IMR-90 (cell line): ENCODE results near the gene HSD17B14. TPM values are rescaled to one million over a fixed set of nuclear protein-coding genes. Genes with fewer than 3 reads are reported as not detected.

ENCODE experiments used
- ATAC-seq: fragments of 200-7000 bp; cut with Tn5 transposase; 2 replicates; pipeline ENCODE4 v1.9.1; 2020; ENCODE audit warnings: low read depth, mild to moderate bottlenecking, moderate library complexity
- BruUV-seq: library from RNA; stranded (reverse); fragments of 400-500 nt; replicated peaks from 2 replicates; lab custom pipeline; 2021; lab: Mats Ljungman, UMichigan
- CTCF ChIA-PET: fragments of 300-600 bp; formaldehyde crosslinking; extraction: SDS; loops from one replicate; lab custom pipeline; 2021; ENCODE audit warnings: antibody characterized with exemption; lab: Yijun Ruan, JAX
- POLR2A ChIA-PET: fragments of 300-600 bp; sonication (Branson Sonifier 250); formaldehyde crosslinking; loops from one replicate; lab custom pipeline; 2022; ENCODE audit warnings: antibody characterized with exemption; ENCODE audit not compliant: unreplicated experiment; lab: Charles Lee
- DNase-seq: peaks from one replicate; pipeline ENCODE4 v3.0.0; 2013
- H2AFZ ChIP-seq: replicated peaks from 2 replicates; pipeline ENCODE3; 2013; ENCODE audit warnings: low read length, mild to moderate bottlenecking; ENCODE audit not compliant: poor library complexity
- H2AK5ac ChIP-seq: 2 replicates; pipeline ENCODE4 v1.6.1; 2013; ENCODE audit warnings: low read depth, low read length, inconsistent platforms
- H2AK9ac ChIP-seq: replicated peaks from 2 replicates; pipeline ENCODE3; 2013; ENCODE audit warnings: mild to moderate bottlenecking, low read depth, low read length, moderate library complexity; ENCODE audit not compliant: poor library complexity
- H2BK120ac ChIP-seq: 2 replicates; pipeline ENCODE4 v1.6.1; 2013; ENCODE audit warnings: low read depth, low read length, inconsistent platforms
- H2BK15ac ChIP-seq: 3 replicates; pipeline ENCODE4 v1.6.1; 2013; ENCODE audit warnings: low read depth, low read length, inconsistent platforms
- H2BK20ac ChIP-seq: 2 replicates; pipeline ENCODE4 v1.6.1; 2013; ENCODE audit warnings: low read depth, mild to moderate bottlenecking, inconsistent platforms, low read length, moderate library complexity
- H2BK5ac ChIP-seq: 2 replicates; pipeline ENCODE4 v1.6.1; 2013; ENCODE audit warnings: mild to moderate bottlenecking, low read depth, low read length, inconsistent platforms; ENCODE audit not compliant: poor library complexity, severe bottlenecking
- H3K14ac ChIP-seq: replicated peaks from 2 replicates; pipeline ENCODE4 v1.6.1; 2013; ENCODE audit warnings: low read depth, low read length, inconsistent platforms
- H3K18ac ChIP-seq: 2 replicates; pipeline ENCODE4 v1.6.1; 2013; ENCODE audit warnings: low read depth, low read length, control low read depth
- H3K23ac ChIP-seq: 2 replicates; pipeline ENCODE4 v1.6.1; 2013; ENCODE audit warnings: low read depth, low read length, inconsistent platforms
- H3K27ac ChIP-seq: 2 replicates; pipeline ENCODE4 v1.5.1; 2013; ENCODE audit warnings: mild to moderate bottlenecking, control low read depth, low read length; ENCODE audit not compliant: insufficient read depth
- H3K27me3 ChIP-seq: 2 replicates; pipeline ENCODE4 v1.6.1; 2013; ENCODE audit warnings: low read length; ENCODE audit not compliant: control insufficient read depth, insufficient read depth
- H3K36me3 ChIP-seq: 2 replicates; pipeline ENCODE4 v1.6.1; 2013; ENCODE audit warnings: low read length, mixed read lengths; ENCODE audit not compliant: control insufficient read depth, insufficient read depth
- H3K4ac ChIP-seq: 2 replicates; pipeline ENCODE4 v1.6.1; 2013; ENCODE audit warnings: low read depth, low read length, inconsistent platforms
- H3K4me1 ChIP-seq: 2 replicates; pipeline ENCODE4 v1.6.1; 2013; ENCODE audit warnings: low read length, mixed read lengths; ENCODE audit not compliant: control insufficient read depth, insufficient read depth
- H3K4me2 ChIP-seq: 2 replicates; pipeline ENCODE4 v1.6.1; 2013; ENCODE audit warnings: low read depth, mild to moderate bottlenecking, control low read depth, low read length, moderate library complexity
- H3K4me3 ChIP-seq: 2 replicates; pipeline ENCODE4 v1.5.1; 2013; ENCODE audit warnings: low read depth, mild to moderate bottlenecking, control low read depth, low read length, moderate library complexity; ENCODE audit not compliant: insufficient read depth
- H3K56ac ChIP-seq: 2 replicates; pipeline ENCODE4 v1.6.1; 2013; ENCODE audit warnings: low read length, inconsistent platforms; ENCODE audit not compliant: insufficient read depth; ENCODE audit errors: extremely low read depth
- H3K79me1 ChIP-seq, 2 experiments: 2 replicates each; pipeline ENCODE4 v1.6.1; 2013; ENCODE audit warnings: low read length in 2 of 2, inconsistent platforms in 1 of 2, low read depth in 1 of 2
- H3K9ac ChIP-seq: 2 replicates; pipeline ENCODE4 v1.6.1; 2013; ENCODE audit warnings: low read depth, low read length, control low read depth
- H3K9me1 ChIP-seq: 2 replicates; pipeline ENCODE4 v1.6.1; 2013; ENCODE audit warnings: low read length, inconsistent platforms; ENCODE audit not compliant: insufficient read depth
- H3K9me3 ChIP-seq: 2 replicates; pipeline ENCODE4 v1.6.1; 2013; ENCODE audit warnings: low read length; ENCODE audit not compliant: control insufficient read depth, insufficient read depth
- H4K20me1 ChIP-seq: 2 replicates; pipeline ENCODE4 v1.6.1; 2013; ENCODE audit warnings: low read length, inconsistent platforms; ENCODE audit not compliant: insufficient read depth
- H4K5ac ChIP-seq: 2 replicates; pipeline ENCODE4 v1.6.1; 2013; ENCODE audit warnings: mild to moderate bottlenecking, low read depth, low read length, control low read depth
- H4K8ac ChIP-seq, 2 experiments: 2 replicates each; pipeline ENCODE4 v1.6.1; 2013; ENCODE audit warnings: low read depth in 2 of 2, low read length in 2 of 2, control low read depth in 1 of 2, inconsistent platforms in 1 of 2
- H4K91ac ChIP-seq: 2 replicates; pipeline ENCODE4 v1.6.1; 2013; ENCODE audit warnings: low read depth, low read length, inconsistent platforms; ENCODE audit not compliant: insufficient read depth
- ELK1 ChIP-seq: fragments of 150-350 bp; IDR thresholded peaks from 2 replicates; pipeline ENCODE4 v1.6.1; 2016; ENCODE audit warnings: low read depth, mild to moderate bottlenecking, low read length, moderate library complexity, borderline replicate concordance
- MAFK ChIP-seq: IDR thresholded peaks from 2 replicates; pipeline ENCODE4 v1.6.1; 2012; ENCODE audit warnings: low read depth, low read length, improper control_type of control experiment
- NFE2L2 ChIP-seq: fragments of 150-350 bp; IDR thresholded peaks from 2 replicates; pipeline ENCODE4 v1.6.1; 2016; ENCODE audit warnings: low read depth, mild to moderate bottlenecking, low read length
- RFX5 ChIP-seq: IDR thresholded peaks from 2 replicates; pipeline ENCODE4 v1.8.0; 2012; ENCODE audit warnings: low read depth, mild to moderate bottlenecking, low read length, moderate library complexity
- USF2 ChIP-seq: fragments of 150-350 bp; IDR thresholded peaks from 2 replicates; pipeline ENCODE4 v1.6.1; 2017; ENCODE audit warnings: mild to moderate bottlenecking, antibody characterized with exemption, low read length, low read depth
- WGBS, 2 experiments: methylation state at CpG; one replicate each; pipeline versions ENCODE4 v1.1.5 to v1.1.7; 2013; ENCODE audit warnings: missing lambda C conversion rate in 2 of 2; ENCODE audit not compliant: insufficient read length in 1 of 2; ENCODE audit errors: extremely low coverage in 2 of 2; 5-methylcytosine and 5-hydroxymethylcytosine counted together
- dilution Hi-C: fragments of 300-500 bp; cut with HindIII; formaldehyde crosslinking; loops from one replicate; pipeline ENCODE4 v1.14.3; 2018; ENCODE audit warnings: low sequenced_read_pairs; ENCODE audit not compliant: unreplicated experiment
- in situ Hi-C: fragments of 300-500 bp; cut with MboI; formaldehyde crosslinking; loops from 3 replicates; pipeline ENCODE4 v1.14.3; 2019; ENCODE audit warnings: low sequenced_read_pairs, inconsistent platforms, mixed read lengths
- intact Hi-C: fragments of 100-400 bp; cut with micrococcal nuclease; formaldehyde crosslinking; loops from 2 replicates; pipeline ENCODE4 v1.10.0; 2022
- polyA plus RNA-seq, 3 experiments: library from polyadenylated mRNA; depleted of rRNA; stranded (reverse); fragments of >200 nt; gene quantifications; 2 replicates each; pipeline ENCODE4 v1.2.3, GENCODE V29; 2012; ENCODE audit warnings: low replicate concordance in 1 of 3
- total RNA-seq: library from RNA; depleted of rRNA; stranded (reverse); fragments of >200 nt; gene quantifications from 2 replicates; pipeline ENCODE4 v1.2.3, GENCODE V29; 2012

The HSD17B14 gene
- total and polyA plus RNA-seq, 2 of the 4 experiments (the other 2 are of a cell fraction), result 0.54 to 4.5 TPM

GRCh38 chr19:48795055-48795684 is 41.1 kb downstream of the HSD17B14 start (continued):
- TF ChIP-seq USF2, result no peak

GRCh38 chr19:48794291-48794690 is 42.0 kb downstream of the HSD17B14 start:
- H3K79me1 ChIP-seq, result no peaks in the 10 kb centered on the region
- H2BK5ac ChIP-seq, result no peak overlapping the region
- 83% methylated on average over 2 of the region's 6 CpGs; no CpG with 5 or more reads in 1 of the 2 experiments for WGBS, 2 experiments
- no peak overlapping the region for H2BK120ac ChIP-seq
- peak overlapping the region; percentile 7 to 95; a peak in 3 of 4 replicates for H4K8ac ChIP-seq
- no TSS peak for BruUV-seq
- peak overlapping the region; percentile 1; the same call in 1 of the 2 replicates for H2AK5ac ChIP-seq
- 0 out of 2 replicates have a peak overlapping the region, but pooled peaks have one; percentile 87 for H3K14ac ChIP-seq
- in situ Hi-C loops (loop anchor here (5.0 kb wide), 2 partner anchors 43 to 178 kb away; partner anchors contain the start of gene HSD17B14), dilution Hi-C loops (no loop called here), intact Hi-C loops (loop anchor here (2.0 kb wide), 1 partner anchor 177 kb away; no protein-coding TSS in a partner anchor)
- H3K56ac ChIP-seq, result no peak overlapping the region
- no peaks in the 10 kb centered on the region for H3K27me3 ChIP-seq
- no peaks in the 10 kb centered on the region for H3K9me3 ChIP-seq
- H3K23ac ChIP-seq, result no peak overlapping the region
- H3K4me1 ChIP-seq, result peaks cover 8% of the 10 kb centered on the region
- H3K36me3 ChIP-seq, result no peaks in the 10 kb centered on the region
- CTCF ChIA-PET, result interaction anchor here (2.3 kb wide), 1 partner anchor 42 kb away, joined by 14 read pairs; the partner anchor contains the start of gene HSD17B14
- DNase-seq (no peak), ATAC-seq (no peak)
- POLR2A ChIA-PET, result no interaction called here
- no peak overlapping the region for H3K4me3 ChIP-seq
- no peak overlapping the region for H4K5ac ChIP-seq
- H4K91ac ChIP-seq, result no peak overlapping the region
- peak overlapping the region; percentile 51; the same call in 1 of the 2 replicates for H3K4ac ChIP-seq
- 0 out of 2 replicates have a peak, but pooled peaks cover 2% of the 10 kb centered on the region for H4K20me1 ChIP-seq
- no peaks in the 10 kb centered on the region for H3K9me1 ChIP-seq
- TF ChIP-seq NFE2L2 (no peak), MAFK (no peak), ELK1 (no peak), RFX5 (no peak)
- H3K4me2 ChIP-seq, result no peak overlapping the region
- H3K9ac ChIP-seq, result 0 out of 2 replicates have a peak overlapping the region, but pooled peaks have one; percentile 58
- H2AFZ ChIP-seq, result peak overlapping the region; percentile 98
- no peak overlapping the region for H3K27ac ChIP-seq
- H3K18ac ChIP-seq, result no peak overlapping the region
- H2AK9ac ChIP-seq, result peak overlapping the region; percentile 89
- H2BK15ac ChIP-seq, result no peak overlapping the region
- H2BK20ac ChIP-seq, result no peak overlapping the region
